K562 (cell line): ENCODE measurements around the gene BCAR1. TPM values are rescaled to one million over a fixed set of nuclear protein-coding genes. Genes with fewer than 3 reads are reported as not detected.

Experiments
- ATAC-seq: fragments of 200-7000 bp; cut with Tn5 transposase; 3 replicates; pipeline ENCODE4 v1.9.1; 2020; ENCODE audit warnings: moderate library complexity
- BruUV-seq: library from RNA; stranded (reverse); fragments of 400-500 nt; replicated peaks from 2 replicates; lab custom pipeline; 2021; lab: Mats Ljungman, UMichigan
- CTCF ChIA-PET: fragments of 300-600 bp; formaldehyde crosslinking; extraction: SDS; loops from one replicate; lab custom pipeline; 2021; ENCODE audit warnings: low intra/inter-chr PET ratio; lab: Yijun Ruan, JAX
- POLR2A ChIA-PET: fragments of 300-600, 350-650 bp; sonication (Branson Sonifier 250); formaldehyde crosslinking; extraction: SDS; loops from one replicate; lab custom pipeline; 2021; ENCODE audit warnings: antibody characterized with exemption, inconsistent platforms; lab: Yijun Ruan, JAX
- DNase-seq, 4 experiments: peaks; one replicate each; pipeline versions ENCODE4 v3.0.0 to v3.0.0-alpha.2; 2011 to 2018; ENCODE audit warnings: low spot score in 3 of 4, mixed read lengths in 3 of 4; ENCODE audit errors: extremely low read depth in 1 of 4
- FAIRE-seq: peaks from 2 replicates; lab custom pipeline; 2011; peaks lifted over from hg19 to GRCh38; lab: Jason Lieb, UNC
- H2AFZ ChIP-seq: 2 replicates; pipeline ENCODE4 v1.6.0; 2011; ENCODE audit warnings: low read depth, low read length, control low read depth, inconsistent platforms
- H3K27ac ChIP-seq: fragments of 200-600 bp; 3 replicates; pipeline ENCODE4 v1.8.0; 2011; ENCODE audit warnings: low read depth, mild to moderate bottlenecking, control low read depth, inconsistent platforms, low read length, moderate library complexity, mixed read lengths; ENCODE audit errors: extremely low read depth
- H3K27me3 ChIP-seq, 2 experiments: fragments of 300-600 bp in 1 of 2; 2 replicates in 1 of 2; 3 replicates in 1 of 2; pipeline versions ENCODE4 v1.6.0 to v1.8.0; 2011; ENCODE audit warnings: inconsistent platforms in 2 of 2, low read length in 2 of 2, mild to moderate bottlenecking in 1 of 2, mixed read lengths in 1 of 2, moderate library complexity in 1 of 2; ENCODE audit not compliant: control insufficient read depth in 2 of 2, insufficient read depth in 2 of 2
- H3K36me3 ChIP-seq: fragments of 300-600 bp; 3 replicates; pipeline ENCODE4 v1.8.0; 2011; ENCODE audit warnings: mild to moderate bottlenecking, low read length, inconsistent platforms; ENCODE audit not compliant: control insufficient read depth, insufficient read depth
- H3K4me1 ChIP-seq, 2 experiments: fragments of 200-600 bp in 1 of 2; replicated peaks in 1 of 2; 2 replicates in 1 of 2; 3 replicates in 1 of 2; pipeline versions ENCODE4 v1.5.1 to v1.8.0; 2011; ENCODE audit warnings: inconsistent platforms in 2 of 2, low read length in 2 of 2, mild to moderate bottlenecking in 1 of 2, mixed read lengths in 1 of 2, moderate library complexity in 1 of 2; ENCODE audit not compliant: control insufficient read depth in 2 of 2, insufficient read depth in 2 of 2
- H3K4me2 ChIP-seq: 2 replicates; pipeline ENCODE4 v1.6.1; 2011; ENCODE audit warnings: low read length, control low read depth, inconsistent platforms, mixed read lengths; ENCODE audit not compliant: insufficient read depth
- H3K4me3 ChIP-seq: fragments of 200-600 bp; sonication (generic), shearing (Covaris generic); 2 replicates; pipeline ENCODE4 v1.5.1; 2016; ENCODE audit warnings: control low read depth, inconsistent platforms
- H3K79me2 ChIP-seq: fragments of 200-600 bp; 3 replicates; pipeline ENCODE4 v1.8.0; 2011; ENCODE audit warnings: low read length, inconsistent platforms; ENCODE audit not compliant: control insufficient read depth, insufficient read depth
- H3K9ac ChIP-seq, 2 experiments: 2 replicates each; pipeline versions ENCODE4 v1.6.0 to v1.6.1; 2011; ENCODE audit warnings: low read depth in 2 of 2, low read length in 2 of 2, control low read depth in 1 of 2, inconsistent platforms in 1 of 2, mild to moderate bottlenecking in 1 of 2, mixed read lengths in 1 of 2; ENCODE audit not compliant: insufficient read depth in 1 of 2
- H3K9me1 ChIP-seq: one replicate; pipeline ENCODE4 v1.6.0; 2011; ENCODE audit warnings: inconsistent platforms, mild to moderate bottlenecking, low read length, moderate library complexity; ENCODE audit not compliant: control insufficient read depth, insufficient read depth
- H3K9me3 ChIP-seq: replicated peaks from 2 replicates; pipeline ENCODE4 v1.5.1; 2011; ENCODE audit warnings: low read depth, low read length, inconsistent platforms; ENCODE audit not compliant: control insufficient read depth, insufficient read depth
- H4K20me1 ChIP-seq: replicated peaks from 2 replicates; pipeline ENCODE4 v1.6.1; 2011; ENCODE audit warnings: low read length, inconsistent platforms, mixed read lengths; ENCODE audit not compliant: control insufficient read depth, insufficient read depth
- E2F1 ChIP-seq: sonication (generic); formaldehyde crosslinking; IDR thresholded peaks from 2 replicates; pipeline ENCODE4 v1.8.1; 2023; ENCODE audit warnings: mild to moderate bottlenecking, missing genetic modification reagents, moderate library complexity
- HIVEP1 ChIP-seq: fragments of 250-450 bp; sonication (Bioruptor Pico); IDR thresholded peaks from 2 replicates; pipeline ENCODE4 v1.4.0; 2020; ENCODE audit warnings: mild to moderate bottlenecking
- POLR2G ChIP-seq: fragments of 200-400 bp; formaldehyde crosslinking; IDR thresholded peaks from 2 replicates; pipeline ENCODE4 v1.6.1; 2017; ENCODE audit warnings: low read depth, mild to moderate bottlenecking, antibody characterized with exemption, low read length, moderate library complexity
- ZBTB5 ChIP-seq: fragments of 450-650 bp; IDR thresholded peaks from 2 replicates; pipeline ENCODE4 v1.6.1; 2017; ENCODE audit warnings: antibody characterized with exemption
- ZNF507 ChIP-seq: conservative IDR thresholded peaks from 2 replicates; pipeline ENCODE4 v1.6.1; 2017; ENCODE audit warnings: missing genetic modification characterization, missing compliant biosample characterization
- WGBS: fragments of 100-300 bp; shearing (Covaris generic); methylation state at CpG from one replicate; pipeline ENCODE4 v1.1.6; 2016; ENCODE audit warnings: low coverage, mixed read lengths; ENCODE audit not compliant: insufficient coverage; ENCODE audit errors: missing lambda C conversion rate; 5-methylcytosine and 5-hydroxymethylcytosine counted together
- in situ Hi-C: fragments of 300-500 bp; cut with MboI; formaldehyde crosslinking; loops from 4 replicates; pipeline ENCODE4 v1.15.0; 2018; ENCODE audit warnings: inconsistent platforms, mixed read lengths
- intact Hi-C: fragments of 100-400 bp; cut with micrococcal nuclease; formaldehyde crosslinking; loops from 2 replicates; pipeline ENCODE4 v1.14.2; 2022
- polyA plus RNA-seq, 8 experiments: library from polyadenylated mRNA; depleted of rRNA in 4 of 8; stranded (reverse) in 5 of 8; unstranded in 3 of 8; fragments of >200 nt; fragmentation: Nextera tagmentation in 2 of 8; fragmentation: Illumina TruSeq in 1 of 8; extraction: Ambion mirVana in 2 of 8; extraction: Trizol in 1 of 8; gene quantifications; 2 replicates each; pipeline versions ENCODE4 v1.2.1 to v1.2.3, GENCODE V29; 2011 to 2014; ENCODE audit warnings: inconsistent platforms in 1 of 8, missing spikeins in 1 of 8
- total RNA-seq, 7 experiments: library from RNA; depleted of rRNA in 6 of 7; stranded (reverse); fragments of >200 nt in 6 of 7; fragmentation: Illumina TruSeq in 2 of 7; extraction: Trizol in 2 of 7; gene quantifications; 2 replicates each; pipeline versions ENCODE4 v1.2.1 to v1.2.3, GENCODE V29; 2011 to 2021; ENCODE audit warnings: low replicate concordance in 1 of 7

Gene BCAR1
- total and polyA plus RNA-seq, 9 of the 15 experiments (the other 6 are each of a cell fraction or from before 2014, with no cell fraction given): 0.10 to 26.3 (median 3.6) TPM

- Histone ChIP-seq H3K4me1 (peaks cover 17 to 81% of the 10 kb centered on the region in 2 experiments; a peak in 4 of 5 replicates), H3K9me3 (no peaks in the 10 kb centered on the region), H3K9ac (peak overlapping the region in 1 of 2 experiments; percentile 79; a peak in 2 of 4 replicates), H2AFZ (no peak overlapping the region), H3K9me1 (no peaks in the 10 kb centered on the region), H3K27me3 (no peaks in the 10 kb centered on the region), H3K27ac (no peak overlapping the region), H3K4me2 (no peak overlapping the region), H3K79me2 (peaks cover 34% of the 10 kb centered on the region), H3K36me3 (peaks cover 7% of the 10 kb centered on the region; the same call in 1 of the 3 replicates), H3K4me3 (no peak overlapping the region), H4K20me1 (peaks cover 45% of the 10 kb centered on the region)
- intact Hi-C loops (no loop called here), in situ Hi-C loops (no loop called here)
- DNase-seq: no peak
- CTCF ChIA-PET: no interaction called here
- TF ChIP-seq E2F1 (no peak), HIVEP1 (CRISPR knock-in tag) (no peak), ZNF507 (tag) (no peak), POLR2G (0 out of 2 replicates have a peak, but pooled peaks have one; percentile 22), ZBTB5 (no peak)
- no peak for FAIRE-seq
- 88% methylated on average over 10 of the region's 13 CpGs for WGBS
- POLR2A ChIA-PET: interaction anchor here (0.6 to 0.9 kb wide), 2 partner anchors 148 to 171 kb away, joined by 3 read pairs; no protein-coding TSS in a partner anchor
- BruUV-seq: no TSS peak
- ATAC-seq: no peak
Observed at GRCh38 chr16:75247249-75247648, 4.2 kb downstream of the BCAR1 start.
